HG02571 (cell line): ENCODE data around the gene SEMA3C.

Experiments used
- ATAC-seq: cut with Tn5 transposase; IDR thresholded peaks from one replicate; pipeline ENCODE4 v1.9.1; 2021; ENCODE audit warnings: mild to moderate bottlenecking, moderate library complexity; ENCODE audit not compliant: unreplicated experiment

SEMA3C gene

DNA sequence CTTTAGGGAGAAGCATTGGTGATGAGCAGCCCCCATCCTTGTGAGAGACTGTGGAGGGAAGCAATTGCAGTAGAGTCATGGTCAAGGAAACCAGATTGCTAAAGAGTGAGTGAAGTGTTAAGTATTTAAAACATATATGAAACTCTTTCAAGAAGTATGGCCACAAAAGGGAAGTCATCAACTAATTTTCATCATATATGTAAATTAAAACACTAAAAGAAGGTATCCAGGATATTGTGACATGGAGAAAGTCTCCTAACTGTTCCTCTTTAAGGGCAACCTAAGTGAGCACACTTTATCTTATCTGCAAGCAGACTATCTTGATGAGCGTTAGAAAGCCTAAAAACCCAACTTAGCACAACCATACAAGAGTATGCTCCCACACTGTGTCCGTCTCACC, 210.7 kb downstream of the SEMA3C start:
- no peak for ATAC-seq

DNA sequence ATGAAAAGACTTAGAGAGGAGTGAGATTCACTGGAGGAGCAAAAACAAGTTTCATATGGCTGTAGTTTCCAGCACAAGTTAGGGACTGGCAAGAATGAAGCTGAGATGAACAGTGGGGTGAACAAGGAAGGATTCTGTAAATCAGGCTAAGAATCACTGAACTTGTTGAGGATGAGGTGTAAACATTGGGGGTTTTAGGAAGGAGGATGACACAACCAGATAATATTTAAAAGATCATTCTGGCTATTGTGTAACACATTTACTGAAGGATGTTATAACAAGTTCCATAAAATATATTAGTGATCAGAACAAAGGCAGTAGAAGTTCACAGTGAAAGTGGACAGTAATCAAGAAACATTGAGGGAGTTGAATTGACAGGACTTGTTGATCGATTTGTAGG, 211.5 kb downstream of the SEMA3C start:
- ATAC-seq: no peak

DNA sequence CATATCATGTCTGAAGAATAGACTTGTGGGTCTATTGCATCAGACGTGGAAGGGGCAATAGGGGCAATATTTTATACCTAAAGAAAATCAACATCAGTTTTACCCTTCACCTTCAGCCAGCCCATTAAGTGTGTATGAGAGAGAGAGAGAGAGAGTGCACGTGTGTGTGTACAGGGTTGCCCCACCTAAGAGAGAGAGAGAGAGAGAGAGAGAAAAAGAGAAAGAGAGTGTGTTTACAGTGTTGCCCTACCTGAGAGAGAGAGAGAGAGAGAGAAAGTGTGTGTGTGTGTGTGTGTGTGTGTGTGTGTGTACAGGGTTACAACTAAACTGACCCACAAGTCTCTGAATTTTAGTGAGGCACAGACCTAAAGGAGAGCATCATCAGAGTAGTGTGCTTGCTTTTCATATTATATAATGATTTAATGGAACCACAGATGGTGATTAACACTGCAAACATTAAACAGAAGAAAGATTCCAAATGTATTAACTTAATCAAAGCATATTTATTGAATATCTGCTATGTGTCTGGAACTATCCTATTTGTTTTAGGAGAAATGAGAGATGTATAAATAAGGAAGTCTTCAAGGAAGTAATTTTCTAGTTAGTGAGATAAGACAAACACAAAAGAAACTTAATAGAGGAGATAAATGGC, 213.6 kb downstream of the SEMA3C start:
- ATAC-seq: no peak

DNA sequence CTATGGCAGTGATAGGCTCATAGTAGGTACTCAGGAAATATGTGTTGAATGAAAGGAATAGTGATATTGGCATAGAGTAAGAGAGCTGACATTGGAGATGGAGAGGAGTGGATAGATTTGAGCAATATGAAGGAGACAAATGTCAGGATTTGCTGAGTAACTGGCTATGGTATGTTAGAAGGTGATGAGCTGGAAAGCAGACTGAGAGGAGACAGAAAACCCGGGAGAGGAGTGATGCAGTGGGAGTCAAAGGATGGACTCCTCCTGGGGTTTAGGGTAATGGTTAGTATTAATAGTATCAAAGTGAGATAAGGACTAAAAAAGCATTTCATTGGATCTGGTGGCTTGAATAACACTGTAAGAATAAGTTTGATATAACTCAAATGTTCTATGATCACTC, 215.6 kb downstream of the SEMA3C start:
- ATAC-seq: no peak

GRCh38 chr7:80699721-80700256, 219.1 kb downstream of the SEMA3C start:
- ATAC-seq: no peak

DNA sequence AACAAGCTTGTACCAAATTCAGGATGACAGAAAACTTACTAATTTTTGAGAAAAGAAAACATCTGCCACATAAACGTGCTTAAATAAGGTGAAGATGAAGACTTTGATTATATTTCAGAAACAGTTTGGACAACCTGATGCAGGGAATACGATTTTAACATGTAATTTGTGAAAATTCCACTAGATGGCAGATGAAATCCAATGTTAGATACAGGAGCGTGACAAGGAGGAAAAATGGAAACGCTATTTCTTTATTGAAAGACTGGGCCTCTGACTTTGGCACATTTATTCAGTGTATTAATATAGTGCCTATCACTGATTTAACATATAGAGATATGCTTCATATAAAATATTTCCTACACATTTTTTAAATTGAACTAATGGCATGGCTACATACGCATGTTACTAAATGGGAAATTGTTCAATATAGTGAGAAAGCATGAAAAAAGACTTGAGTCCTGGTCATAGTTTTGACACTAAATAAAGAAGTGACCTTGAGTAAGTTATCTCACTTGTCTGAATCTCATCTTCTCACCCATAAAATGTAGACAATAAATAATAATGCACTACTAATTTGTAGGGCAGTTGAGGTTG, 219.7 kb downstream of the SEMA3C start:
- ATAC-seq: peak; percentile 63
